SK-N-MC (cell line): ENCODE measurements around the gene MBTPS1.

Experiments used
- EZH2 ChIP-seq: fragments of 200-600 bp; sonication (generic); IDR thresholded peaks from one replicate; pipeline ENCODE4 v1.6.1; 2017; ENCODE audit warnings: antibody characterized with exemption
- POLR2AphosphoS5 ChIP-seq: IDR thresholded peaks from 2 replicates; pipeline ENCODE4 v1.6.1; 2012; ENCODE audit warnings: mild to moderate bottlenecking, low read depth, low read length, borderline replicate concordance

- TF ChIP-seq EZH2: no peak
- TF ChIP-seq POLR2AphosphoS5: no peak
Measured at GRCh38 chr16:84032458-84033178, 84.1 kb downstream of the MBTPS1 start.
